A549 (cell line): ENCODE measurements around the gene TSHZ2.

Source experiments
- POLR2A ChIP-seq: IDR thresholded peaks from 2 replicates; pipeline ENCODE4 v1.6.1; 2012; ENCODE audit warnings: mild to moderate bottlenecking, low read length
- SMC3 ChIP-seq: fragments of >200 bp; sonication (Bioruptor Twin); formaldehyde crosslinking; IDR thresholded peaks from 3 replicates; pipeline ENCODE4 v1.6.1; 2018; ENCODE audit warnings: inconsistent platforms
- TF ChIP-seq, protein P1 (sequence below): fragments of 200-600 bp; sonication (generic); IDR thresholded peaks from 2 replicates; pipeline ENCODE4 v1.6.1; 2016; ENCODE audit warnings: antibody characterized with exemption, mild to moderate bottlenecking, moderate library complexity

DNA sequence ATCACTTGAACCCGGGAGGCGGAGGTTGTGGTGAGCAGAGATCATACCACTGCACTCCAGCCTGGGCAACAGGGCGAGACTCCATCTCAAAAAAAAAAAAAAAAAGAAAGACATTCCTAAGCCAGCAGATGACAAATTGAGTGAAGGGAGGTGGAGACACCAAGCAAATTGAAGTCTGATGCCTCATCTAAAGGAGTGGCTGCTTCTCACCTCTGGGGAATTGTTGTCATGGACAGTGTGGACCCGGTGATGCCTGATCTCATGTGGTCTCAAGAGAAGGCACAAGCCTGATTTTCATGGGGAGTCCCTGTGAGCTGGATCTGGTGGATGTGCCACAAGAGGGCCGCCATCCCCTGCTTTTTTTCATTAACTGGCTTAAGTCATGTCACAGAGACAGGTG is 349.4 kb downstream of the TSHZ2 start:
- TF ChIP-seq, protein P1, sequence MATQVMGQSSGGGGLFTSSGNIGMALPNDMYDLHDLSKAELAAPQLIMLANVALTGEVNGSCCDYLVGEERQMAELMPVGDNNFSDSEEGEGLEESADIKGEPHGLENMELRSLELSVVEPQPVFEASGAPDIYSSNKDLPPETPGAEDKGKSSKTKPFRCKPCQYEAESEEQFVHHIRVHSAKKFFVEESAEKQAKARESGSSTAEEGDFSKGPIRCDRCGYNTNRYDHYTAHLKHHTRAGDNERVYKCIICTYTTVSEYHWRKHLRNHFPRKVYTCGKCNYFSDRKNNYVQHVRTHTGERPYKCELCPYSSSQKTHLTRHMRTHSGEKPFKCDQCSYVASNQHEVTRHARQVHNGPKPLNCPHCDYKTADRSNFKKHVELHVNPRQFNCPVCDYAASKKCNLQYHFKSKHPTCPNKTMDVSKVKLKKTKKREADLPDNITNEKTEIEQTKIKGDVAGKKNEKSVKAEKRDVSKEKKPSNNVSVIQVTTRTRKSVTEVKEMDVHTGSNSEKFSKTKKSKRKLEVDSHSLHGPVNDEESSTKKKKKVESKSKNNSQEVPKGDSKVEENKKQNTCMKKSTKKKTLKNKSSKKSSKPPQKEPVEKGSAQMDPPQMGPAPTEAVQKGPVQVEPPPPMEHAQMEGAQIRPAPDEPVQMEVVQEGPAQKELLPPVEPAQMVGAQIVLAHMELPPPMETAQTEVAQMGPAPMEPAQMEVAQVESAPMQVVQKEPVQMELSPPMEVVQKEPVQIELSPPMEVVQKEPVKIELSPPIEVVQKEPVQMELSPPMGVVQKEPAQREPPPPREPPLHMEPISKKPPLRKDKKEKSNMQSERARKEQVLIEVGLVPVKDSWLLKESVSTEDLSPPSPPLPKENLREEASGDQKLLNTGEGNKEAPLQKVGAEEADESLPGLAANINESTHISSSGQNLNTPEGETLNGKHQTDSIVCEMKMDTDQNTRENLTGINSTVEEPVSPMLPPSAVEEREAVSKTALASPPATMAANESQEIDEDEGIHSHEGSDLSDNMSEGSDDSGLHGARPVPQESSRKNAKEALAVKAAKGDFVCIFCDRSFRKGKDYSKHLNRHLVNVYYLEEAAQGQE = no peak
- no peak for TF ChIP-seq POLR2A
- TF ChIP-seq SMC3 = no peak
